ENCODE results near the gene ARL15. TPM values are rescaled to one million over a fixed set of nuclear protein-coding genes. Genes with fewer than 3 reads are reported as not detected.

ARL15 gene
- total RNA-seq, 1 donor from 2014 or later: 6.0 TPM

- no peak overlapping the region for H3K4me3 Mint-ChIP-seq (ENCODE audit: low read depth)
- no peak overlapping the region for H3K27ac Mint-ChIP-seq
- H3K4me1 Mint-ChIP-seq (ENCODE audit: low read depth): peaks cover 4% of the 10 kb centered on the region
- H3K27me3 Mint-ChIP-seq (ENCODE audit: low read depth): no peaks in the 10 kb centered on the region
- intact Hi-C loops (cut with micrococcal nuclease): no loop called here
- H3K36me3 Mint-ChIP-seq (ENCODE audit: low read depth): no peaks in the 10 kb centered on the region
- DNase-seq (ENCODE audit: low spot score): no peak
- H3K9me3 Mint-ChIP-seq: no peaks in the 10 kb centered on the region
These were observed 387.6 kb downstream of the ARL15 start for GRCh38 chr5:53922508-53923498.

- no peaks in the 10 kb centered on the region for H3K27me3 Mint-ChIP-seq (ENCODE audit: low read depth)
- no peak overlapping the region for H3K4me3 Mint-ChIP-seq (ENCODE audit: low read depth)
- no peaks in the 10 kb centered on the region for H3K9me3 Mint-ChIP-seq
- peaks cover 4% of the 10 kb centered on the region for H3K4me1 Mint-ChIP-seq (ENCODE audit: low read depth)
- no peak overlapping the region for H3K27ac Mint-ChIP-seq
- no peak for DNase-seq (ENCODE audit: low spot score)
- intact Hi-C loops (cut with micrococcal nuclease): no loop called here
- H3K36me3 Mint-ChIP-seq (ENCODE audit: low read depth): no peaks in the 10 kb centered on the region
These were observed 392.5 kb downstream of the ARL15 start for GRCh38 chr5:53917826-53918225.

DNA sequence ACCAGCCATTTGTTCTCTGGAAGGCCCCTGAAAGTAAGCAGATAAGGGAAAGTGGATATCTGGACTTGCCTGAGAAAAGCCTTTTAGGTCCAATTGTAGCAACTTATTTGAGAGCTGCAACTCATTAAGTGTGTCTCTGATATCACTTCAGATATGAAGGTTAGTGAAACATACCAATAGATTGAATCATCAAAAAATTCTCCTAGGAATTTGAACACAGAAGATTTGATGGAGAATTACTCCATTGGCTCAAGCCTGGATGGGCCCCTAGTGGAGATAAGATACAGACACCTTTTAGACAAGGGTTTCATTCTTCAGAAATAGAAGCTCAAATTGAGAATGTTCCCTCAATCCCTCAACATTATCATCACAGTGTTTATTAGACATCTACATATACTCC is 393.3 kb downstream of the ARL15 start:
- intact Hi-C loops (cut with micrococcal nuclease): no loop called here
- Mint-ChIP-seq H3K36me3 (ENCODE audit: low read depth) (no peaks in the 10 kb centered on the region), H3K4me1 (ENCODE audit: low read depth) (peaks cover under 1% of the 10 kb centered on the region)

DNA sequence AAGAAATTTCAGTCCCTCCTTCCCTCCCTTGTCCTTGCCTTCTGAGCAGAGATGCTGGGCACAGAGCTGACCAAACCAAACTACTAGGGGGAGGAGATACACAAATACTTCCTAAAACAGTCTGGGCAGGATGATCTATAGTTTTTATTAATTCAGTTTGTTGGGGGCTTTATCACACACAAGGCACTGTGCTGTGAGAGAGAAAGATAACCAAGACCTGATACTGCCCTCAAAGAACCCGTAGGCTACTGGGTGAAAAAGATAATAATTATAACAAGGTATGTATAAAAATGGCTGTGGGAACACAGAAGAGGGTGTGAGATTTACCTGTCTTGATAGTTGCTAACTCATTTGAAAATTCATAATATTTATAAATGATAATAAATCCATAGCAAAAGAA is 395.3 kb downstream of the ARL15 start:
- no peak for DNase-seq (ENCODE audit: low spot score)
- H3K4me3 Mint-ChIP-seq (ENCODE audit: low read depth): no peak overlapping the region
- no peaks in the 10 kb centered on the region for H3K27me3 Mint-ChIP-seq (ENCODE audit: low read depth)
- intact Hi-C loops (cut with micrococcal nuclease): no loop called here
- no peaks in the 10 kb centered on the region for H3K4me1 Mint-ChIP-seq (ENCODE audit: low read depth)
- H3K36me3 Mint-ChIP-seq (ENCODE audit: low read depth): no peaks in the 10 kb centered on the region
- H3K9me3 Mint-ChIP-seq: no peaks in the 10 kb centered on the region
- H3K27ac Mint-ChIP-seq: no peak overlapping the region

More for the DNA sequence above, 393.3 kb downstream of the ARL15 start:
- H3K27ac Mint-ChIP-seq: no peak overlapping the region
- no peak for DNase-seq (ENCODE audit: low spot score)
- no peaks in the 10 kb centered on the region for H3K27me3 Mint-ChIP-seq (ENCODE audit: low read depth)
- no peak overlapping the region for H3K4me3 Mint-ChIP-seq (ENCODE audit: low read depth)
- H3K9me3 Mint-ChIP-seq: no peaks in the 10 kb centered on the region

DNA sequence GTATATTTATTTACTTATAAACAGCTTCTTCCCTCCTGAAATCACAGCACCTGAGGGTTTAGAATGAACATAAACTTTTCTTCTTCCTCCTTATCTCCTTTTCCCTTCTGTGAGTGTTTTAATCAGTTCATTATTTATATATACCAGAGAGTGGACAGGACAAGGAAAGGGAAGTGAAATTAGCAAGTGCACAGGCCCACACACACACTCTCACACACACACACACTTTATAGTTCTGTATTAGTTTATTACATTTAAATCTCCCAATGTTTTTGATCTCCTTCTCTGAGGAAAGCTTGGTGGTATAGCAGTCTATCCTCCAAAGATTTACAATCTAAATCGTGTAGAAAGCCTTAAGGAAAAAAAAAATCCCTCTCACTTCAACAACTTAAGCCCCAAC is 396.4 kb downstream of the ARL15 start:
- Mint-ChIP-seq H3K27ac (no peak overlapping the region), H3K4me3 (ENCODE audit: low read depth) (no peak overlapping the region), H3K9me3 (no peaks in the 10 kb centered on the region), H3K27me3 (ENCODE audit: low read depth) (no peaks in the 10 kb centered on the region), H3K36me3 (ENCODE audit: low read depth) (no peaks in the 10 kb centered on the region), H3K4me1 (ENCODE audit: low read depth) (no peaks in the 10 kb centered on the region)
- DNase-seq (ENCODE audit: low spot score): no peak
- intact Hi-C loops (cut with micrococcal nuclease): no loop called here

DNA sequence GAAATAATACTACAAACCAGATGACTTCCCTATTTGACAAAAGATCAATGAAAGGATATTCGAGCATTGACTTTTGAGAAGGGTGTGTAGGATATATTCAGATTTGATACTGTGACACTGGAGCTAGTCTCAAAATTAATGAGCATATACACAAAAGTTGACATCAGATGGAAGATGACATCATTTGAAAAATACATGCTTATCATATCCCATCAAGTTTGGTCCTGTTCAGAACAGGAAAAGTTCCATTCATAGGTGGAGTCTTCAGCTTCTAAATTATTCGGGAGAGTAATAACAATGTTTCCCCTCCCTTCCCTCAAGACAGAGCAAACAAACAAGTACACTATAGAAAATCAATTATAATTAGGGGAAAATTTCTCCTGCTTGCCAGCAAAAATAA is 401.6 kb downstream of the ARL15 start:
- Mint-ChIP-seq H3K9me3 (no peaks in the 10 kb centered on the region), H3K4me3 (ENCODE audit: low read depth) (no peak overlapping the region), H3K36me3 (ENCODE audit: low read depth) (no peaks in the 10 kb centered on the region), H3K4me1 (ENCODE audit: low read depth) (no peaks in the 10 kb centered on the region), H3K27ac (no peak overlapping the region), H3K27me3 (ENCODE audit: low read depth) (no peaks in the 10 kb centered on the region)
- DNase-seq (ENCODE audit: low spot score): no peak
- intact Hi-C loops (cut with micrococcal nuclease): no loop called here

- H3K4me3 Mint-ChIP-seq (ENCODE audit: low read depth): no peak overlapping the region
- no peaks in the 10 kb centered on the region for H3K4me1 Mint-ChIP-seq (ENCODE audit: low read depth)
- intact Hi-C loops (cut with micrococcal nuclease): no loop called here
- H3K9me3 Mint-ChIP-seq: no peaks in the 10 kb centered on the region
- no peaks in the 10 kb centered on the region for H3K36me3 Mint-ChIP-seq (ENCODE audit: low read depth)
- H3K27ac Mint-ChIP-seq: no peak overlapping the region
- no peak for DNase-seq (ENCODE audit: low spot score)
- no peaks in the 10 kb centered on the region for H3K27me3 Mint-ChIP-seq (ENCODE audit: low read depth)
These were observed 402.5 kb downstream of the ARL15 start for GRCh38 chr5:53907827-53908226.

DNA sequence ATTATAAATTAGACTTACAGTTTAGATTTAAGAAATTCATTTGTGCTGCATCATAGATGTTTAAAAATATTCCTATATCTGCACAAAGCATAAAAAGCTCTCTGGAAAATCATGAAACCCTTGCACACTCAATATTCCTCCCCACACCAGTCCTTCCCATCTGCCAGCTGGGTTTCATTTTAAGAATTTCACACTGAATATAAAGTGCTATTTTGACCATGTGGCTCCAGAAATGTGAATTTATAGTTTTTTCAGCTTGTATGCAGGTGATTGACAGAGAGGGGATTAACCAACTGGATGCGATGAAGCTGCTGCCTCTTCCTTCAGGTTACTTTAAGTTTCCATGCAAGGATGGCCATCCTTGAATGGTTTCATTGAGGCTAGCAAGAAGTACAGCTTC is 403.6 kb downstream of the ARL15 start:
- intact Hi-C loops (cut with micrococcal nuclease): no loop called here
- no peaks in the 10 kb centered on the region for H3K4me1 Mint-ChIP-seq (ENCODE audit: low read depth)
- no peak overlapping the region for H3K4me3 Mint-ChIP-seq (ENCODE audit: low read depth)
- no peaks in the 10 kb centered on the region for H3K36me3 Mint-ChIP-seq (ENCODE audit: low read depth)
- no peak overlapping the region for H3K27ac Mint-ChIP-seq
- no peaks in the 10 kb centered on the region for H3K27me3 Mint-ChIP-seq (ENCODE audit: low read depth)
- DNase-seq (ENCODE audit: low spot score): no peak
- H3K9me3 Mint-ChIP-seq: no peaks in the 10 kb centered on the region

GRCh38 chr5:53902296-53902907 is 408.0 kb downstream of the ARL15 start:
- intact Hi-C loops (cut with micrococcal nuclease): no loop called here
- no peaks in the 10 kb centered on the region for H3K4me1 Mint-ChIP-seq (ENCODE audit: low read depth)
- H3K27me3 Mint-ChIP-seq (ENCODE audit: low read depth): no peaks in the 10 kb centered on the region
- no peak overlapping the region for H3K4me3 Mint-ChIP-seq (ENCODE audit: low read depth)
- no peaks in the 10 kb centered on the region for H3K36me3 Mint-ChIP-seq (ENCODE audit: low read depth)
- no peak overlapping the region for H3K27ac Mint-ChIP-seq
- H3K9me3 Mint-ChIP-seq: no peaks in the 10 kb centered on the region
- no peak for DNase-seq (ENCODE audit: low spot score)

DNA sequence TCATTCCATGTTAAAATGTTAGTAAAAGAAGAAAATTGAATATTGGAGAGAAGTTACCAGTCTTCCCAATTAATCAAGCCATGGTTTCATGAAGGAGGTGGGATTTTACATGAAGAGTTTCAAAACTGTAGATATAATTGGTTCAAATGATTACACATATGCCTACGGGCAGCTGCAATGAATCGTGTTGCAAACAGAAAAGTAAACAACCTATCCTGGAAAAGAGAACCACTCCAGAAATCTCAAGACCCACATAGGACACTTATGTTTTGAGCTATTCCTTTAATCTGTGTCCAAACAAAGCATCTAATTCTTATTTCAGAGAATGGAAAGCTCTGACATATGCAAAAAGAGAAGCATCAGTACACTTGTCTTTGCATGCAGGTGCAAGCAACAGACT is 409.7 kb downstream of the ARL15 start:
- Mint-ChIP-seq H3K27ac (no peak overlapping the region), H3K4me1 (ENCODE audit: low read depth) (no peaks in the 10 kb centered on the region), H3K4me3 (ENCODE audit: low read depth) (no peak overlapping the region), H3K9me3 (no peaks in the 10 kb centered on the region), H3K36me3 (ENCODE audit: low read depth) (no peaks in the 10 kb centered on the region), H3K27me3 (ENCODE audit: low read depth) (no peaks in the 10 kb centered on the region)
- no peak for DNase-seq (ENCODE audit: low spot score)
- intact Hi-C loops (cut with micrococcal nuclease): no loop called here

GRCh38 chr5:53895091-53895683 is 415.2 kb downstream of the ARL15 start:
- intact Hi-C loops (cut with micrococcal nuclease): no loop called here
- no peaks in the 10 kb centered on the region for H3K27me3 Mint-ChIP-seq (ENCODE audit: low read depth)
- H3K4me1 Mint-ChIP-seq (ENCODE audit: low read depth): no peaks in the 10 kb centered on the region
- H3K9me3 Mint-ChIP-seq: no peaks in the 10 kb centered on the region
- no peaks in the 10 kb centered on the region for H3K36me3 Mint-ChIP-seq (ENCODE audit: low read depth)
- no peak overlapping the region for H3K4me3 Mint-ChIP-seq (ENCODE audit: low read depth)
- no peak for DNase-seq (ENCODE audit: low spot score)
- H3K27ac Mint-ChIP-seq: no peak overlapping the region

GRCh38 chr5:53893626-53894025 is 416.7 kb downstream of the ARL15 start:
- intact Hi-C loops (cut with micrococcal nuclease): no loop called here
- H3K9me3 Mint-ChIP-seq: no peaks in the 10 kb centered on the region
- no peaks in the 10 kb centered on the region for H3K27me3 Mint-ChIP-seq (ENCODE audit: low read depth)
- DNase-seq (ENCODE audit: low spot score): no peak
- no peaks in the 10 kb centered on the region for H3K36me3 Mint-ChIP-seq (ENCODE audit: low read depth)
- no peaks in the 10 kb centered on the region for H3K4me1 Mint-ChIP-seq (ENCODE audit: low read depth)
- no peak overlapping the region for H3K27ac Mint-ChIP-seq
- H3K4me3 Mint-ChIP-seq (ENCODE audit: low read depth): no peak overlapping the region

DNA sequence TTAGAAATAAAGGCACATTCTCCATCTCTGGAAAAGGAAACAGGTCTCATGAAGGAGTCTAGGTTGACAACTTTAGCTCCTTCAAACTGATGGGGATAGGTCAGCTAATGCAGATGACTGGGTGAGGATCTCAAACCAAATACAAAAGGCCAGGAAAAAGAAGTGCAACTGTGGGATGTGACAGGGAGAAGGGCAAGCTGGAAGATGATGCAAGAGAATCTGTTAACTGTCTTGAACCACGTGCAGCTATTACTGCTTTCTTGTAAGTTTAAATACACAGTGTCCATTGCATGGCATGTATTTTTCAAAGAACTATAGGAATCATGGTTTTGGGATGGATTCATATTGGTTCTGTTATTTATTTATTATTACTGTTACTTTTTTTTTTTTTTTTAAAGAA is 418.1 kb downstream of the ARL15 start:
- no peaks in the 10 kb centered on the region for H3K9me3 Mint-ChIP-seq
- intact Hi-C loops (cut with micrococcal nuclease): no loop called here
- H3K4me1 Mint-ChIP-seq (ENCODE audit: low read depth): no peaks in the 10 kb centered on the region

More for the DNA sequence above, 418.1 kb downstream of the ARL15 start:
- Mint-ChIP-seq H3K27me3 (ENCODE audit: low read depth) (no peaks in the 10 kb centered on the region), H3K27ac (no peak overlapping the region), H3K36me3 (ENCODE audit: low read depth) (no peaks in the 10 kb centered on the region), H3K4me3 (ENCODE audit: low read depth) (no peak overlapping the region)
- DNase-seq (ENCODE audit: low spot score): no peak

Data from activated T-helper 2 cell treated with anti-CD3 and anti-CD28 coated beads, Interferon-gamma antibody, Interleukin-2, Interleukin-4, amounts not matched to agents 10 μg/mL and 5 μg/mL and 100 μg/mL, durations not matched to agents 14 hours and 24 hours and 36 hours (primary cell).